NCI-H2227 (cell line): Measurements from ENCODE around the gene FOSL2.

Source experiments
- DNase-seq: peaks from one replicate; lab custom pipeline; 2025; ENCODE audit not compliant: unreplicated experiment; lab: John Stamatoyannopoulos, UW

Gene FOSL2

GRCh38 chr2:28430377-28430765 is 37.7 kb downstream of the FOSL2 start:
- DNase-seq = no peak

- DNase-seq = no peak
Measured at GRCh38 chr2:28430788-28431418, 38.2 kb downstream of the FOSL2 start.

- DNase-seq = no peak
Measured at GRCh38 chr2:28431741-28432140, 39.1 kb downstream of the FOSL2 start.

GRCh38 chr2:28432362-28432761 is 39.7 kb downstream of the FOSL2 start:
- DNase-seq = no peak

GRCh38 chr2:28433215-28433614 is 40.6 kb downstream of the FOSL2 start:
- no peak for DNase-seq

GRCh38 chr2:28433935-28434599 is 41.4 kb downstream of the FOSL2 start:
- DNase-seq = no peak

GRCh38 chr2:28434600-28434989 is 41.9 kb downstream of the FOSL2 start:
- no peak for DNase-seq

GRCh38 chr2:28435241-28435640 is 42.6 kb downstream of the FOSL2 start:
- no peak for DNase-seq

- no peak for DNase-seq
Measured at GRCh38 chr2:28435814-28436351, 43.2 kb downstream of the FOSL2 start.

- DNase-seq = no peak
Measured at GRCh38 chr2:28436525-28437051, 43.9 kb downstream of the FOSL2 start.

- no peak for DNase-seq
Measured at GRCh38 chr2:28437149-28437835, 44.6 kb downstream of the FOSL2 start.

- no peak for DNase-seq
Measured at GRCh38 chr2:28437918-28438317, 45.3 kb downstream of the FOSL2 start.

- DNase-seq = no peak
Measured at GRCh38 chr2:28438532-28439063, 45.9 kb downstream of the FOSL2 start.

GRCh38 chr2:28439127-28439526 is 46.5 kb downstream of the FOSL2 start:
- no peak for DNase-seq

GRCh38 chr2:28439763-28440162 is 47.1 kb downstream of the FOSL2 start:
- DNase-seq = no peak

GRCh38 chr2:28442328-28442727 is 49.7 kb downstream of the FOSL2 start:
- DNase-seq = no peak

GRCh38 chr2:28444956-28445355 is 52.3 kb downstream of the FOSL2 start:
- DNase-seq = no peak

- no peak for DNase-seq
Measured at GRCh38 chr2:28445448-28446258, 53.0 kb downstream of the FOSL2 start.

- DNase-seq = no peak
Measured at GRCh38 chr2:28446531-28446930, 53.9 kb downstream of the FOSL2 start.

- no peak for DNase-seq
Measured at GRCh38 chr2:28447086-28447485, 54.4 kb downstream of the FOSL2 start.
